ENCODE measurements around the gene TNFRSF14. TPM values are rescaled to one million over a fixed set of nuclear protein-coding genes. Genes with fewer than 3 reads are reported as not detected.

TNFRSF14 gene
- total and polyA plus RNA-seq, 2 experiments from 2014 or later = 7.8 to 13.3 TPM

GRCh38 chr1:2582391-2582790 is 26.2 kb downstream of the TNFRSF14 start:
- WGBS, 2 experiments (ENCODE audit: low coverage in 1 of 2, low lambda C conversion rate in 2 of 2, missing lambda C conversion rate in 2 of 2) = 15 to 16% methylated on average over 7 of the region's 7 CpGs
- Histone ChIP-seq H3K4me3 (no peak overlapping the region), H3K27me3 (replicated peaks; ENCODE audit: insufficient read depth) (no peaks in the 10 kb centered on the region), H3K36me3 (ENCODE audit: low read depth) (no peaks in the 10 kb centered on the region), H3K27ac (no peak overlapping the region), H3K9ac (no peak overlapping the region), H3F3A (ENCODE audit: insufficient read depth) (no peaks in the 10 kb centered on the region), H3K9me2 (ENCODE audit: insufficient read depth) (no peaks in the 10 kb centered on the region), H2AFZ (no peak overlapping the region), H3K4me1 (ENCODE audit: insufficient read depth) (no peaks in the 10 kb centered on the region), H4K20me1 (ENCODE audit: insufficient read depth) (no peaks in the 10 kb centered on the region), H3K4me2 (ENCODE audit: unreplicated experiment) (no peak overlapping the region), H3K79me2 (ENCODE audit: insufficient read depth) (no peaks in the 10 kb centered on the region), H3K9me3 (ENCODE audit: low read depth) (no peaks in the 10 kb centered on the region)
- DNase-seq = peak; percentile 65
- in situ Hi-C loops (cut with MboI) = no loop called here
- TF ChIP-seq EZH2phosphoT487 (IDR thresholded peaks at IDR 0.05; ENCODE audit: insufficient read depth, low read depth) (no peak), EZH2 (IDR thresholded peaks at IDR 0.05; ENCODE audit: insufficient read depth, poor library complexity, severe bottlenecking) (no peak)

GRCh38 chr1:2583331-2583791 is 27.2 kb downstream of the TNFRSF14 start:
- H3K9me2 ChIP-seq (ENCODE audit: insufficient read depth) = no peaks in the 10 kb centered on the region
- TF ChIP-seq EZH2phosphoT487 (IDR thresholded peaks at IDR 0.05; ENCODE audit: insufficient read depth, low read depth) (no peak), EZH2 (IDR thresholded peaks at IDR 0.05; ENCODE audit: insufficient read depth, poor library complexity, severe bottlenecking) (no peak)
- H3K27me3 ChIP-seq (replicated peaks; ENCODE audit: insufficient read depth) = no peaks in the 10 kb centered on the region
- no peak overlapping the region for H3K4me2 ChIP-seq (ENCODE audit: unreplicated experiment)
- H2AFZ ChIP-seq = no peak overlapping the region
- H3K9me3 ChIP-seq (ENCODE audit: low read depth) = no peaks in the 10 kb centered on the region
- H3K27ac ChIP-seq = no peak overlapping the region
- in situ Hi-C loops (cut with MboI) = no loop called here
- H3K36me3 ChIP-seq (ENCODE audit: low read depth) = no peaks in the 10 kb centered on the region
- peak; percentile 19 for DNase-seq
- 46 to 50% methylated on average over 5 of the region's 5 CpGs for WGBS, 2 experiments (ENCODE audit: low coverage in 1 of 2, low lambda C conversion rate in 2 of 2, missing lambda C conversion rate in 2 of 2)
- no peaks in the 10 kb centered on the region for H4K20me1 ChIP-seq (ENCODE audit: insufficient read depth)
- H3K4me3 ChIP-seq = no peak overlapping the region
- no peaks in the 10 kb centered on the region for H3K4me1 ChIP-seq (ENCODE audit: insufficient read depth)
- no peaks in the 10 kb centered on the region for H3F3A ChIP-seq (ENCODE audit: insufficient read depth)
- H3K9ac ChIP-seq = no peak overlapping the region
- H3K79me2 ChIP-seq (ENCODE audit: insufficient read depth) = no peaks in the 10 kb centered on the region

GRCh38 chr1:2583871-2584351 is 27.7 kb downstream of the TNFRSF14 start:
- no peaks in the 10 kb centered on the region for H3K4me1 ChIP-seq (ENCODE audit: insufficient read depth)
- H3F3A ChIP-seq (ENCODE audit: insufficient read depth) = no peaks in the 10 kb centered on the region
- H3K4me3 ChIP-seq = no peak overlapping the region
- H3K79me2 ChIP-seq (ENCODE audit: insufficient read depth) = no peaks in the 10 kb centered on the region
- no peak for TF ChIP-seq EZH2phosphoT487 (IDR thresholded peaks at IDR 0.05; ENCODE audit: insufficient read depth, low read depth)
- no peak for TF ChIP-seq EZH2 (IDR thresholded peaks at IDR 0.05; ENCODE audit: insufficient read depth, poor library complexity, severe bottlenecking)
- no peak overlapping the region for H3K4me2 ChIP-seq (ENCODE audit: unreplicated experiment)
- no peaks in the 10 kb centered on the region for H3K27me3 ChIP-seq (replicated peaks; ENCODE audit: insufficient read depth)
- H3K36me3 ChIP-seq (ENCODE audit: low read depth) = no peaks in the 10 kb centered on the region
- H3K9ac ChIP-seq = no peak overlapping the region
- H4K20me1 ChIP-seq (ENCODE audit: insufficient read depth) = no peaks in the 10 kb centered on the region
- H3K9me3 ChIP-seq (ENCODE audit: low read depth) = no peaks in the 10 kb centered on the region
- H3K27ac ChIP-seq = no peak overlapping the region
- WGBS, 2 experiments (ENCODE audit: low coverage in 1 of 2, low lambda C conversion rate in 2 of 2, missing lambda C conversion rate in 2 of 2) = 89% methylated on average over 14 of the region's 14 CpGs
- no peak for DNase-seq
- in situ Hi-C loops (cut with MboI) = no loop called here
- H3K9me2 ChIP-seq (ENCODE audit: insufficient read depth) = no peaks in the 10 kb centered on the region
- no peak overlapping the region for H2AFZ ChIP-seq

- Histone ChIP-seq H3K9ac (peak overlapping the region; percentile 75), H3K4me3 (peak overlapping the region; percentile 87), H3K9me2 (ENCODE audit: insufficient read depth) (no peaks in the 10 kb centered on the region), H3F3A (ENCODE audit: insufficient read depth) (no peaks in the 10 kb centered on the region), H3K79me2 (ENCODE audit: insufficient read depth) (no peaks in the 10 kb centered on the region), H3K9me3 (ENCODE audit: low read depth) (no peaks in the 10 kb centered on the region), H3K36me3 (ENCODE audit: low read depth) (no peaks in the 10 kb centered on the region), H3K4me2 (ENCODE audit: unreplicated experiment) (peak overlapping the region; percentile 82), H3K27me3 (replicated peaks; ENCODE audit: insufficient read depth) (no peaks in the 10 kb centered on the region), H3K27ac (no peak overlapping the region), H4K20me1 (ENCODE audit: insufficient read depth) (no peaks in the 10 kb centered on the region), H3K4me1 (ENCODE audit: insufficient read depth) (no peaks in the 10 kb centered on the region), H2AFZ (peak overlapping the region; percentile 78; the same call in 1 of the 2 replicates)
- DNase-seq = no peak
- in situ Hi-C loops (cut with MboI) = no loop called here
- WGBS, 2 experiments (ENCODE audit: low coverage in 1 of 2, low lambda C conversion rate in 2 of 2, missing lambda C conversion rate in 2 of 2) = 35 to 40% methylated on average over 12 of the region's 12 CpGs
- TF ChIP-seq EZH2phosphoT487 (IDR thresholded peaks at IDR 0.05; ENCODE audit: insufficient read depth, low read depth) (no peak), EZH2 (IDR thresholded peaks at IDR 0.05; ENCODE audit: insufficient read depth, poor library complexity, severe bottlenecking) (no peak)
Measured at GRCh38 chr1:2584686-2585317, 28.6 kb downstream of the TNFRSF14 start.
